Activated T-cell treated with anti-CD3 and anti-CD28 coated beads for 24 hours (primary cell): Measurements from ENCODE around the gene FLOT1.

Source experiments
- DNase-seq: peaks from one replicate; pipeline ENCODE4 v3.0.0-alpha.2; 2020; ENCODE audit warnings: low read depth

Gene FLOT1, protein sequence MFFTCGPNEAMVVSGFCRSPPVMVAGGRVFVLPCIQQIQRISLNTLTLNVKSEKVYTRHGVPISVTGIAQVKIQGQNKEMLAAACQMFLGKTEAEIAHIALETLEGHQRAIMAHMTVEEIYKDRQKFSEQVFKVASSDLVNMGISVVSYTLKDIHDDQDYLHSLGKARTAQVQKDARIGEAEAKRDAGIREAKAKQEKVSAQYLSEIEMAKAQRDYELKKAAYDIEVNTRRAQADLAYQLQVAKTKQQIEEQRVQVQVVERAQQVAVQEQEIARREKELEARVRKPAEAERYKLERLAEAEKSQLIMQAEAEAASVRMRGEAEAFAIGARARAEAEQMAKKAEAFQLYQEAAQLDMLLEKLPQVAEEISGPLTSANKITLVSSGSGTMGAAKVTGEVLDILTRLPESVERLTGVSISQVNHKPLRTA

GRCh38 chr6:30742316-30743098 lies at the start of gene FLOT1:
TSS of gene FLOT1 (minus strand) at chr6:30742687. CDS start at chr6:30742189, 498 bp downstream.
- DNase-seq: peak; percentile 92

DNA sequence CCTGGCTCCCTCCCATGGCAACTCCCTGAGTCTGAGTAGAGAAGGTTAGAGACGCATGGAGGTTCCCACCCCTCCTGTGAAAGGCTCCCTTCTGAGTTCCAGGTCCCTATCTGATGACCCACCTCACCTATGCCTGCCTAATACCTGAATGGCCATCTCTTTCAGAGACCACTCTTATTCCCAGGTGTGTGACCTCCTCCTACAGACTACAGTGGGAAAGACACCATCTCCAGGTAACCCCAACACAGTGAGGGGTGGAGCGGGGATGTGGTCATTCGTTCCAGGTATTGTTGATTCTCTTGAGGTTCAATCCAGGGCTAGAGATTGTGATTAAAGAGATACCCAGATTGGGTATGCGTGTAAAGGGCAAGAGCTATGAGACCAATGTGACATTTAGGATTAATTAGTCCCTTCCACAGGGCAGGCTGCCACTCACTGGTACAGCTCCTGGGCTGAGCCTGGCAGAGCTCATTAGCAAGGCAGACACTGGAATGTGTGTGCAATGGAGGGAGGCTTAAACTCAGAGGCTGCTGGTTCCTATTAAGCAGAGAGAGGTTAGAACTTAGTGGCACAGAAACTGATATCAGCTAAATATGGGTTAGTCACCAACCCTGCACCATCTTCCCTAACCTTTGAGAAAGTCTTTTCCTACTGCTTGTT lies 48.4 kb upstream of the FLOT1 start:
- no peak for DNase-seq

GRCh38 chr6:30789606-30790005 lies 47.1 kb upstream of the FLOT1 start:
- no peak for DNase-seq

GRCh38 chr6:30787954-30788353 lies 45.5 kb upstream of the FLOT1 start:
- no peak for DNase-seq

- no peak for DNase-seq
These were observed 40.0 kb upstream of the FLOT1 start for GRCh38 chr6:30782425-30783014.

- no peak for DNase-seq
These were observed 39.4 kb upstream of the FLOT1 start for GRCh38 chr6:30781743-30782424.

GRCh38 chr6:30781395-30781742 lies 38.9 kb upstream of the FLOT1 start:
- no peak for DNase-seq

GRCh38 chr6:30780642-30780920 lies 38.1 kb upstream of the FLOT1 start:
- DNase-seq: no peak

GRCh38 chr6:30779850-30780641 lies 37.6 kb upstream of the FLOT1 start:
- DNase-seq: no peak

GRCh38 chr6:30778001-30778635 lies 35.6 kb upstream of the FLOT1 start:
- DNase-seq: no peak

DNA sequence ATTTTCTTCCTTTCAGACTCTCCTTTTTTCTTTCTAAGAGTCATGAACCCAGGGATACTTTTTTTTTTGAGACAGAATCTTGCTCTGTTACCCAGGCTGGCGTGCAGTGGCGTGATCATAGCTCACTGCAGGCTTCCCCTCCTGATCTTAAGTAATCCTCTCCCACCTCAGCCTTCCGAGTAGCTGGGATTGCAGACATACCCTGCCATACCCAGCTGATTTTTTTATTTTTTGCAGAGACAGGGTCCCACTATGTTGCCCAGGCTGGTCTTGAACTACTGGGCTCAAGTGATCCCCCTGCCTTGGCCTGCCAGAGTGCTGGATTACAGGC lies 34.6 kb upstream of the FLOT1 start:
- DNase-seq: no peak

- no peak for DNase-seq
These were observed 34.1 kb upstream of the FLOT1 start for GRCh38 chr6:30776390-30777154.

DNA sequence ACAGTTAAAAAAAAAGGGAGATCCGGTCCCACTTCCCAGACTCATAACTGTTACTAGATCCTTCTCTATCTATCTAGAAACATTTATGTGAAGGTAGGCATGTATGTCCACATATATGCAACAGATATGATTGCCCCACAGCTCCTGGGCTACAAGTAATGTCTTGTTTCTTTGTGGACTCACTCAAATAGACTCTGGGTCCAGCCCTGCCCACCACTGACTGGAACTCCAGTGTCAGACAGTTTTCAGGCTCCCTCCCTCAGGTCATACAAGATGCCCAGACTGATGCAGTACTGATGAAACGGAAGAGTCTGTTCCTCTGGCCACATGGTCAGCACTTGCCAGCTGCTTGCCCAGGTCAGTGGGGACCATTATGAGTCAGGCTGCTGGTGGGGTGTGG lies 32.6 kb upstream of the FLOT1 start:
- no peak for DNase-seq

- DNase-seq: no peak
These were observed 32.2 kb upstream of the FLOT1 start for GRCh38 chr6:30774701-30775100.

GRCh38 chr6:30770592-30770991 lies 28.1 kb upstream of the FLOT1 start:
- DNase-seq: no peak

DNA sequence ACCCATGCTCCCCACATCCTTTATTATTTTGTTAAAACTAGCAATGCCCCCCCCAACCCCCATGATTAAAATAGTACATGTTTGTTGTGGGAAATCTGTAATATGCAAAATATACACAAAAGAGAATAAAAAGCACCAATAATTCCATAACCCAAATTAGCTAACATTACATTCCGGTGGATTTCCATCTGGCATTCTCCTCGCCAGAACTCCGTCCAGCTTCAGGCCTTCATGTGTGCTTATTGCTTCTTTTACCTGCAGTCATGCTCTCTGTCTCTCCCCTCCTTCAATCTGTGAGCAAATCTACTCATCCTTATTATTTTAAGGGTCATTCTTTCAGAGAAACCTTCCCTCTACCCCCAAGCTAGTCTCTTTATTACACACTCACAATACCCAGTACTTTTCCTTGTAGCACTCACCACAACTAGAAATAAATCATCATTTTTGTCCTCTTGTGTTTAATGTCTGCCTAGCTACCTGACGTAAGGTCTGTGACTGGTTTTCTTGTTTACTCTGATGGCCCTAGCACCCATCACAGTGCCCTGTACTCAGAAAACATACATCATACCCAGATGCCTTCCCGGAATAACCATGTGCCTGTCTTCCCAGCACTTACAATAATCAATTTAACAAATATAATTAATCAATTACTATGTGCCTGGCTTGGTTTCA lies 27.5 kb upstream of the FLOT1 start:
- DNase-seq: no peak

DNA sequence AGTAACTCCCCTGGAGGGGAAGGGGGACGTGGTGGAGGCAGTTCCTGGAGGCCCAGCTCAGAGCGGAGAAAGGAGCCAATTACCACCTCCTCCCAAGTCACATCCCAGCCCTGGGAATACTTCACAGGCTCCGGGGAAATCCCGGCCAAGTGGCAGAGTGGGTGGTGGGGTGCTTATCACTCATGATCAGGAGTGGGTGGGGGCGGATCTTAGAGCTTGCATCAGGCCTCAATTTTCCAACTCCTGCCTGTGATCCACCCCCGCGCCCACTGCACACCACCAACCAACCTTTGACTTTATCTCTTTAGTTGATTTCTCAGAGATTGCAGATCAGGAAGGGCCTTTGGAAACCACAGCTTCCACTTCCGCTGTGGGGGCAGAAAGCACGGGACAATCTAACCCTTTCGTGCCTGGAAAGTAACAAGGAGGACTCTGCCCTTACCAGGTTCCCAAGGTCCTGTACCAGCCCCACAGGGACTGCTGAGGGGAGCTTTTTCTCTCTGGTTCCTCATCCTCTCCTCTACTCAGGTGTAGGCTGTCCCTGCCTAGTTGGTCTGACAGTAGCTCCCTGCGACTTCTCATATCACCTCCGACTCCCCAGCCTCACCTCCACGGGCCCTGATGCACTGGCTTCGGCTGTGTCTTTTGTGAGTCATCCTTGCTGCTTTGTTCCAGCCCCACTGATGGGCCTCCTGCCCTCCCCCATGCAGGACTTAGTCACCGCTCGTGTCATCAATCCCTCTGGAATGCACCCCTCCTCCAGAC lies 26.8 kb upstream of the FLOT1 start:
- DNase-seq: peak; percentile 77

DNA sequence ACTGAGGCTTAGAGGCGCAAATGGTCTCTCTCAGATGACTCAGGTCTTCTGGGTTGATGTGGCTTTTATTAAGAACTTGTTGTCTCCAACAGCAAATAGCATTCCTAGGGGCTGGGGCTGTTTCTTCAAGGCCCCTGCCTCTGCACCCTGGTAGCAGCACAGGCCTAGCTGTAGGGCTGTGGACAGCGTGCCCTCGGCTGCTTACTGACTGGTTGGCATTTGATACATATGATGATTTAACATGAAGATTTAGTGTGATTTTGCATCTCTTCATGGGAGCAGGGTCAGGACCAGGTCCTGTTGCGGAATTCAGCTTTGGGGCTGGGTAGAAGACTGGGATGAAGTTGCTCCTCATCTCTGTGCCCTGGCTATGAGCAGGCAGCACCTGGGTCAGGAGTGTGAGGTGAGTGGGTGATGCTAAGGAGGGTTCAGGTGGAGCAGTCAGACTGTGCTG lies 26.2 kb upstream of the FLOT1 start:
- DNase-seq: no peak

DNA sequence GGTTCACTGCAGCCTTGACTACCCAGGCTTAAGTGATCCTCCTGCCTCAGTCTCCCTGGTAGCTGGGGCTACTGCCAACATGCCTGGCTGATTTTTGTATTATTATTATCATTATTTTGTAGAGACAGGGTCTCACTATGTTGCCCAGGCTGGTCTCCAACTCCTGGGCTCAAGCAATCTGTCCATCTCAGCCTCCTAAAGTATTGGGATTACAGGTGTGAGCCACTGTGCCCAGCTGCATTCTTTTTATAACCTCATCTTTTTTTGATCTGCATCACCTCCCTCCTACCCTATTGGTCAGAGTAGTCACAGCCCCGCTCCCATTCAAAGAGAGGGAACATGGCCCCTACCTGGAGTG lies 25.4 kb upstream of the FLOT1 start:
- no peak for DNase-seq
